Karpas-422 (cell line): ENCODE results near the gene EYS. TPM values are rescaled to one million over a fixed set of nuclear protein-coding genes. Genes with fewer than 3 reads are reported as not detected.
"Not testable (repeated sequence)": the region's sequence is repeated elsewhere in the genome, so short reads cannot be mapped to it uniquely, and the experiment has no call there.

Experiments
- DNase-seq: peaks from one replicate; pipeline ENCODE4 v3.0.0-alpha.2; 2015
- H2AFZ ChIP-seq: fragments of 200-600 bp; sonication (generic); 2 replicates; pipeline ENCODE4 v1.6.1; 2014; ENCODE audit warnings: antibody characterized with exemption, low read length, mixed read lengths
- H3K27ac ChIP-seq: fragments of 200-600 bp; sonication (generic); 2 replicates; pipeline ENCODE4 v1.5.1; 2014; ENCODE audit warnings: mild to moderate bottlenecking, low read length, moderate library complexity
- H3K27me3 ChIP-seq: fragments of 200-600 bp; sonication (generic); 2 replicates; pipeline ENCODE4 v1.6.1; 2014; ENCODE audit warnings: low read length, mixed read lengths
- H3K36me3 ChIP-seq: fragments of 200-600 bp; sonication (generic); 2 replicates; pipeline ENCODE4 v1.6.1; 2014; ENCODE audit warnings: low read length, mixed read lengths; ENCODE audit not compliant: insufficient read depth
- H3K4me1 ChIP-seq: fragments of 200-600 bp; sonication (generic); 2 replicates; pipeline ENCODE4 v1.6.1; 2014; ENCODE audit warnings: mild to moderate bottlenecking, low read length, mixed read lengths
- H3K4me2 ChIP-seq: fragments of 200-600 bp; sonication (generic); 2 replicates; pipeline ENCODE4 v1.6.1; 2014; ENCODE audit warnings: low read length, low read depth, mild to moderate bottlenecking; ENCODE audit not compliant: poor library complexity, severe bottlenecking
- H3K4me3 ChIP-seq: fragments of 200-600 bp; sonication (generic); 2 replicates; pipeline ENCODE4 v1.5.1; 2014; ENCODE audit warnings: mild to moderate bottlenecking, antibody characterized with exemption, low read length, mixed read lengths
- H3K79me2 ChIP-seq: fragments of 200-600 bp; sonication (generic); 2 replicates; pipeline ENCODE4 v1.6.1; 2014; ENCODE audit warnings: mild to moderate bottlenecking, low read length, mixed read lengths
- H3K9ac ChIP-seq: fragments of 200-600 bp; sonication (generic); 2 replicates; pipeline ENCODE4 v1.6.0; 2014; ENCODE audit warnings: low read length
- H3K9me2 ChIP-seq: fragments of 200-600 bp; sonication (generic), shearing (Covaris generic); replicated peaks from 2 replicates; pipeline ENCODE4 v1.6.0; 2014; ENCODE audit warnings: mild to moderate bottlenecking, low read length, moderate library complexity; ENCODE audit not compliant: insufficient read depth
- H3K9me3 ChIP-seq: fragments of 300-700, 200-600 bp; sonication (generic); 2 replicates; pipeline ENCODE4 v1.6.1; 2014; ENCODE audit warnings: low read length, mixed read lengths
- H4K20me1 ChIP-seq: fragments of 200-600 bp; sonication (generic); 2 replicates; pipeline ENCODE4 v1.6.1; 2014; ENCODE audit warnings: mild to moderate bottlenecking, antibody characterized with exemption, low read length, low read depth; ENCODE audit not compliant: insufficient read depth
- total RNA-seq: library from RNA; depleted of rRNA; stranded (reverse); fragments of >200 nt; shearing (Covaris generic); gene quantifications from 2 replicates; pipeline ENCODE4 v1.2.3, GENCODE V29; 2014; ENCODE audit warnings: low replicate concordance

EYS gene
- total RNA-seq, 1 experiment from 2014 or later, result not detected

GRCh38 chr6:63773200-63773599 is 1933.8 kb downstream of the EYS start:
- H3K27ac ChIP-seq, result no peak overlapping the region
- no peak overlapping the region for H3K4me3 ChIP-seq
- no peaks in the 10 kb centered on the region for H3K27me3 ChIP-seq
- peak; percentile 17 for DNase-seq
- no peaks in the 10 kb centered on the region for H3K36me3 ChIP-seq
- H4K20me1 ChIP-seq, result no peaks in the 10 kb centered on the region
- no peak overlapping the region for H3K9ac ChIP-seq
- H3K4me1 ChIP-seq, result no peaks in the 10 kb centered on the region
- H3K9me2 ChIP-seq, result no peaks in the 10 kb centered on the region
- H3K9me3 ChIP-seq, result no peaks in the 10 kb centered on the region
- no peaks in the 10 kb centered on the region for H3K79me2 ChIP-seq
- H3K4me2 ChIP-seq, result no peak overlapping the region
- H2AFZ ChIP-seq, result no peak overlapping the region

GRCh38 chr6:63765828-63766227 is 1941.2 kb downstream of the EYS start:
- Histone ChIP-seq H3K4me1 (no peaks in the 10 kb centered on the region), H4K20me1 (no peaks in the 10 kb centered on the region), H3K27ac (no peak overlapping the region), H3K36me3 (no peaks in the 10 kb centered on the region), H3K9ac (no peak overlapping the region), H3K4me2 (no peak overlapping the region), H3K4me3 (no peak overlapping the region), H2AFZ (no peak overlapping the region), H3K27me3 (no peaks in the 10 kb centered on the region), H3K9me3 (no peaks in the 10 kb centered on the region), H3K79me2 (no peaks in the 10 kb centered on the region), H3K9me2 (no peaks in the 10 kb centered on the region)
- DNase-seq, result no peak

GRCh38 chr6:63764318-63764916 is 1942.6 kb downstream of the EYS start:
- no peak overlapping the region for H3K4me2 ChIP-seq
- DNase-seq, result peak; percentile 80
- no peaks in the 10 kb centered on the region for H4K20me1 ChIP-seq
- no peaks in the 10 kb centered on the region for H3K27me3 ChIP-seq
- no peaks in the 10 kb centered on the region for H3K9me2 ChIP-seq
- no peak overlapping the region for H3K9ac ChIP-seq
- H3K9me3 ChIP-seq, result no peaks in the 10 kb centered on the region
- no peak overlapping the region for H2AFZ ChIP-seq
- no peaks in the 10 kb centered on the region for H3K4me1 ChIP-seq
- no peak overlapping the region for H3K27ac ChIP-seq
- H3K79me2 ChIP-seq, result no peaks in the 10 kb centered on the region
- no peaks in the 10 kb centered on the region for H3K36me3 ChIP-seq
- no peak overlapping the region for H3K4me3 ChIP-seq

GRCh38 chr6:63760199-63760598 is 1946.8 kb downstream of the EYS start:
- peak; percentile 21 for DNase-seq
- Histone ChIP-seq H3K27ac (no peak overlapping the region), H3K9me3 (no peaks in the 10 kb centered on the region), H3K27me3 (no peaks in the 10 kb centered on the region), H3K4me3 (no peak overlapping the region), H3K9ac (no peak overlapping the region), H4K20me1 (no peaks in the 10 kb centered on the region), H2AFZ (no peak overlapping the region), H3K9me2 (no peaks in the 10 kb centered on the region), H3K4me1 (no peaks in the 10 kb centered on the region), H3K79me2 (no peaks in the 10 kb centered on the region), H3K36me3 (no peaks in the 10 kb centered on the region), H3K4me2 (no peak overlapping the region)

- Histone ChIP-seq H3K4me2 (no peak overlapping the region), H3K4me1 (no peaks in the 10 kb centered on the region), H2AFZ (no peak overlapping the region), H3K9me2 (no peaks in the 10 kb centered on the region), H3K79me2 (no peaks in the 10 kb centered on the region), H4K20me1 (no peaks in the 10 kb centered on the region), H3K9ac (no peak overlapping the region), H3K27me3 (no peaks in the 10 kb centered on the region), H3K27ac (no peak overlapping the region), H3K9me3 (no peaks in the 10 kb centered on the region), H3K36me3 (no peaks in the 10 kb centered on the region), H3K4me3 (no peak overlapping the region)
- DNase-seq, result peak; percentile 15
These were observed 1947.4 kb downstream of the EYS start for GRCh38 chr6:63759605-63760105.

- DNase-seq, result peak; percentile 12
- no peaks in the 10 kb centered on the region for H3K9me3 ChIP-seq
- H3K4me3 ChIP-seq, result no peak overlapping the region
- H3K27me3 ChIP-seq, result no peaks in the 10 kb centered on the region
- H3K36me3 ChIP-seq, result no peaks in the 10 kb centered on the region
- H3K9me2 ChIP-seq, result no peaks in the 10 kb centered on the region
- no peak overlapping the region for H3K27ac ChIP-seq
- H3K4me2 ChIP-seq, result no peak overlapping the region
- H3K9ac ChIP-seq, result no peak overlapping the region
- no peak overlapping the region for H2AFZ ChIP-seq
- no peaks in the 10 kb centered on the region for H3K79me2 ChIP-seq
- no peaks in the 10 kb centered on the region for H3K4me1 ChIP-seq
- H4K20me1 ChIP-seq, result no peaks in the 10 kb centered on the region
These were observed 1949.2 kb downstream of the EYS start for GRCh38 chr6:63757826-63758225.

- not testable (repeated sequence) for H3K27me3 ChIP-seq, H2AFZ ChIP-seq, H3K4me1 ChIP-seq, H3K9me3 ChIP-seq, H3K79me2 ChIP-seq, H4K20me1 ChIP-seq, H3K4me2 ChIP-seq, H3K36me3 ChIP-seq, H3K27ac ChIP-seq, H3K9ac ChIP-seq, H3K9me2 ChIP-seq, H3K4me3 ChIP-seq
- DNase-seq, result peak; percentile 14
These were observed 1949.8 kb downstream of the EYS start for GRCh38 chr6:63757275-63757674.

GRCh38 chr6:63750400-63750799 is 1956.6 kb downstream of the EYS start:
- Histone ChIP-seq H2AFZ (no peak overlapping the region), H3K4me1 (no peaks in the 10 kb centered on the region), H3K9me2 (no peaks in the 10 kb centered on the region), H3K27me3 (no peaks in the 10 kb centered on the region), H3K36me3 (no peaks in the 10 kb centered on the region), H3K27ac (no peak overlapping the region), H4K20me1 (no peaks in the 10 kb centered on the region), H3K4me2 (no peak overlapping the region), H3K4me3 (no peak overlapping the region), H3K79me2 (no peaks in the 10 kb centered on the region), H3K9ac (no peak overlapping the region), H3K9me3 (no peaks in the 10 kb centered on the region)
- no peak for DNase-seq
